ENCODE measurements around the gene RPL28. TPM values are rescaled to one million over a fixed set of nuclear protein-coding genes. Genes with fewer than 3 reads are reported as not detected.

Gene RPL28
- total RNA-seq, 1 donor from 2014 or later: 2,509 TPM

- no peak for DNase-seq (ENCODE audit: low spot score)
Observed at GRCh38 chr19:55373306-55373992, 12.3 kb upstream of the RPL28 start.

GRCh38 chr19:55373993-55374757 lies 11.6 kb upstream of the RPL28 start:
- DNase-seq (ENCODE audit: low spot score): no peak

GRCh38 chr19:55376241-55376933 lies 9.3 kb upstream of the RPL28 start, which contains the start of gene TMEM190:
TMEM190 (plus strand) TSS chr19:55376826; CDS start chr19:55376854, 28 bp downstream.
- no peak for DNase-seq (ENCODE audit: low spot score)

GRCh38 chr19:55377356-55378131 lies 8.2 kb upstream of the RPL28 start:
- no peak for DNase-seq (ENCODE audit: low spot score)

GRCh38 chr19:55379174-55379573 lies 6.6 kb upstream of the RPL28 start:
- DNase-seq (ENCODE audit: low spot score): no peak

- no peak for DNase-seq (ENCODE audit: low spot score)
Observed at GRCh38 chr19:55382013-55382412, 3.7 kb upstream of the RPL28 start.

- DNase-seq (ENCODE audit: low spot score): no peak
Observed at GRCh38 chr19:55382522-55383054, 3.1 kb upstream of the RPL28 start.

- DNase-seq (ENCODE audit: low spot score): peak; percentile 68
Observed at GRCh38 chr19:55383279-55384130, 2.2 kb upstream of the RPL28 start.

- DNase-seq (ENCODE audit: low spot score): peak; percentile 70
Observed at GRCh38 chr19:55384131-55384919, 1.4 kb upstream of the RPL28 start, which contains the start of gene TMEM238. TMEM238 (minus strand) TSS chr19:55384292; CDS start chr19:55384259, 33 bp downstream.

- peak; percentile 98 for DNase-seq (ENCODE audit: low spot score)
Observed at GRCh38 chr19:55384920-55385723, 610 bp upstream of the RPL28 start.

GRCh38 chr19:55386493-55386971 lies 800 bp downstream of the RPL28 start:
- DNase-seq (ENCODE audit: low spot score): no peak

- DNase-seq (ENCODE audit: low spot score): no peak
Observed at GRCh38 chr19:55387736-55388497, 2.2 kb downstream of the RPL28 start.

- no peak for DNase-seq (ENCODE audit: low spot score)
Observed at GRCh38 chr19:55389386-55390317, 3.9 kb downstream of the RPL28 start.

GRCh38 chr19:55390461-55390880 lies 4.7 kb downstream of the RPL28 start:
- no peak for DNase-seq (ENCODE audit: low spot score)

- DNase-seq (ENCODE audit: low spot score): no peak
Observed at GRCh38 chr19:55391191-55391670, 5.5 kb downstream of the RPL28 start.
